ENCODE measurements around the gene RWDD1.

RWDD1 gene

GRCh38 chr6:116577486-116577885, 6.2 kb downstream of the RWDD1 start:
- DNase-seq (ENCODE audit: low read depth): no peak
- H3K4me3 ChIP-seq (ENCODE audit: low read length): no peak overlapping the region
- no peak for TF ChIP-seq CTCF (conservative IDR thresholded peaks at IDR 0.05; ENCODE audit: low read length)

- no peak for DNase-seq (ENCODE audit: low read depth)
- no peak overlapping the region for H3K4me3 ChIP-seq (ENCODE audit: low read length)
- TF ChIP-seq CTCF (conservative IDR thresholded peaks at IDR 0.05; ENCODE audit: low read length): no peak
These were observed 7.0 kb downstream of the RWDD1 start for GRCh38 chr6:116578335-116578734.

GRCh38 chr6:116579143-116579542, 7.8 kb downstream of the RWDD1 start:
- DNase-seq (ENCODE audit: low read depth): no peak
- no peak for TF ChIP-seq CTCF (conservative IDR thresholded peaks at IDR 0.05; ENCODE audit: low read length)
- no peak overlapping the region for H3K4me3 ChIP-seq (ENCODE audit: low read length)

GRCh38 chr6:116580198-116580597, 8.9 kb downstream of the RWDD1 start:
- no peak for TF ChIP-seq CTCF (conservative IDR thresholded peaks at IDR 0.05; ENCODE audit: low read length)
- peak; percentile 75 for DNase-seq (ENCODE audit: low read depth)
- no peak overlapping the region for H3K4me3 ChIP-seq (ENCODE audit: low read length)

GRCh38 chr6:116586276-116586675, 15.0 kb downstream of the RWDD1 start:
- DNase-seq (ENCODE audit: low read depth): no peak
- TF ChIP-seq CTCF (conservative IDR thresholded peaks at IDR 0.05; ENCODE audit: low read length): no peak
- H3K4me3 ChIP-seq (ENCODE audit: low read length): no peak overlapping the region

- H3K4me3 ChIP-seq (ENCODE audit: low read length): no peak overlapping the region
- TF ChIP-seq CTCF (conservative IDR thresholded peaks at IDR 0.05; ENCODE audit: low read length): no peak
- DNase-seq (ENCODE audit: low read depth): no peak
These were observed 15.4 kb downstream of the RWDD1 start for GRCh38 chr6:116586738-116587137.

- TF ChIP-seq CTCF (conservative IDR thresholded peaks at IDR 0.05; ENCODE audit: low read length): no peak
- no peak overlapping the region for H3K4me3 ChIP-seq (ENCODE audit: low read length)
- no peak for DNase-seq (ENCODE audit: low read depth)
These were observed 23.9 kb downstream of the RWDD1 start for GRCh38 chr6:116595247-116595646.

Measured in AG10803 (cell line).